GM12892 (cell line): ENCODE results near the gene CREB3L1.

Experiments
- POLR2A ChIP-seq: IDR thresholded peaks from 2 replicates; pipeline ENCODE4 v1.6.1; 2011; ENCODE audit warnings: low read depth, low read length, control low read depth
- POLR2AphosphoS5 ChIP-seq: IDR thresholded peaks from 2 replicates; pipeline ENCODE4 v1.6.1; 2011; ENCODE audit warnings: low read depth, low read length, control low read depth

DNA sequence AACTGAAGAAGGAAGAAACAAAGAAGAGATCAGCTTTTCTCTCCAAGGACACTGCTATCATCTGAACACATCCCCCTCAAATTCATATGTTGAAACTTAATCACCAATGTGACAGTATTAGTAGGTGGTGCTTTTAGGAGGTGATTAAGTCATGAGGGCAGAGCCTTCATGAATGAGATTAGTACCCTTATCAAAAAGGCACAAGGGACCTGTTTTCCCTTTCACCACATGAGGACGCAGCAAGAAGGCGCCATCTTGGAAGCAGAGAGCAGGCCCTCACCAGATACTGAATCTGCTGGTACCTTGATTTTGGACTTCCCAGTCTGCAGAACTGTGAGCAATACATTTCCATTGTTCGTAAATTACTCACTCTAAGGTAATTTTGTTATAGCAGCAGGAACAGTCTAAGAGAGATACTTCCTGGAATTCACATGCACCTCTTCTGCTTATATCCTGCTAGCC lies 20.9 kb upstream of the CREB3L1 start:
- no peak for TF ChIP-seq POLR2AphosphoS5
- TF ChIP-seq POLR2A: no peak
